Measurements from ENCODE around the gene CD81.

Gene CD81

GRCh38 chr11:2443881-2444820, 67.0 kb downstream of the CD81 start, which contains the start of gene TRPM5:
TRPM5 (minus strand) TSS chr11:2444514; CDS start chr11:2423036, 21,478 bp downstream.
- Histone ChIP-seq H3K9ac (ENCODE audit: low read length) (no peak within 1 kb of the TSS), H4K20me1 (ENCODE audit: insufficient read depth, low read length) (no peaks in the 10 kb centered on the region), H3K4me1 (ENCODE audit: low read length) (no peaks in the 10 kb centered on the region), H3K4me3 (ENCODE audit: low read length) (no peak within 1 kb of the TSS), H3K79me2 (ENCODE audit: low read length) (no peaks in the 10 kb centered on the region), H3K36me3 (replicated peaks; ENCODE audit: low read depth, low read length) (no peaks in the 10 kb centered on the region), H3K27ac (ENCODE audit: low read length) (no peak within 1 kb of the TSS), H3K9me3 (ENCODE audit: insufficient read depth, low read length) (no peaks in the 10 kb centered on the region), H3K27me3 (ENCODE audit: low read depth, low read length) (0 out of 2 replicates have a peak, but pooled peaks cover 8% of the 10 kb centered on the region), H2AFZ (ENCODE audit: low read depth, low read length) (no peak within 1 kb of the TSS), H3K4me2 (ENCODE audit: low read length) (no peak within 1 kb of the TSS)
- no peak for TF ChIP-seq CTCF (IDR thresholded peaks at IDR 0.05; ENCODE audit: low read depth, low read length)
- TF ChIP-seq EZH2phosphoT487 (IDR thresholded peaks at IDR 0.05; ENCODE audit: low read depth), result no peak

GRCh38 chr11:2444821-2445745, 68.0 kb downstream of the CD81 start, which contains the start of gene KCNQ1:
KCNQ1 (plus strand) TSS chr11:2445008; CDS start chr11:2445099, 91 bp downstream.
- no peak within 1 kb of the TSS for H3K27ac ChIP-seq (ENCODE audit: low read length)
- TF ChIP-seq CTCF (IDR thresholded peaks at IDR 0.05; ENCODE audit: low read depth, low read length), result no peak
- no peak for TF ChIP-seq EZH2phosphoT487 (IDR thresholded peaks at IDR 0.05; ENCODE audit: low read depth)
- no peak within 1 kb of the TSS for H3K4me2 ChIP-seq (ENCODE audit: low read length)
- H4K20me1 ChIP-seq (ENCODE audit: insufficient read depth, low read length), result no peaks in the 10 kb centered on the region
- H3K9me3 ChIP-seq (ENCODE audit: insufficient read depth, low read length), result no peaks in the 10 kb centered on the region
- H3K4me1 ChIP-seq (ENCODE audit: low read length), result no peaks in the 10 kb centered on the region
- no peaks in the 10 kb centered on the region for H3K36me3 ChIP-seq (replicated peaks; ENCODE audit: low read depth, low read length)
- H2AFZ ChIP-seq (ENCODE audit: low read depth, low read length), result no peak within 1 kb of the TSS
- H3K4me3 ChIP-seq (ENCODE audit: low read length), result no peak within 1 kb of the TSS
- 0 out of 2 replicates have a peak, but pooled peaks cover 8% of the 10 kb centered on the region for H3K27me3 ChIP-seq (ENCODE audit: low read depth, low read length)
- no peak within 1 kb of the TSS for H3K9ac ChIP-seq (ENCODE audit: low read length)
- no peaks in the 10 kb centered on the region for H3K79me2 ChIP-seq (ENCODE audit: low read length)

- Histone ChIP-seq H3K9ac (ENCODE audit: low read length) (no peak overlapping the region), H3K4me2 (ENCODE audit: low read length) (no peak overlapping the region), H3K36me3 (replicated peaks; ENCODE audit: low read depth, low read length) (no peaks in the 10 kb centered on the region), H3K9me3 (ENCODE audit: insufficient read depth, low read length) (no peaks in the 10 kb centered on the region), H3K4me3 (ENCODE audit: low read length) (no peak overlapping the region), H2AFZ (ENCODE audit: low read depth, low read length) (no peak overlapping the region), H4K20me1 (ENCODE audit: insufficient read depth, low read length) (no peaks in the 10 kb centered on the region), H3K4me1 (ENCODE audit: low read length) (no peaks in the 10 kb centered on the region), H3K27me3 (ENCODE audit: low read depth, low read length) (0 out of 2 replicates have a peak, but pooled peaks cover 5% of the 10 kb centered on the region), H3K27ac (ENCODE audit: low read length) (no peak overlapping the region), H3K79me2 (ENCODE audit: low read length) (no peaks in the 10 kb centered on the region)
- TF ChIP-seq CTCF (IDR thresholded peaks at IDR 0.05; ENCODE audit: low read depth, low read length) (no peak), EZH2phosphoT487 (IDR thresholded peaks at IDR 0.05; ENCODE audit: low read depth) (no peak)
Measured at GRCh38 chr11:2445746-2446551, 68.8 kb downstream of the CD81 start.
